OCI-LY7 (cell line): ENCODE results near the gene LHPP.

Source experiments
- EZH2phosphoT487 ChIP-seq: fragments of 200-600 bp; sonication (generic); IDR thresholded peaks from 2 replicates; pipeline ENCODE4 v1.6.1; 2018; ENCODE audit warnings: low read depth, borderline replicate concordance, mild to moderate bottlenecking, mixed run types, antibody characterized with exemption, low read length, moderate library complexity, mixed read lengths
- TF ChIP-seq, protein P1 (sequence below): fragments of 200-600 bp; sonication (generic); conservative IDR thresholded peaks from 2 replicates; pipeline ENCODE4 v1.5.1; 2014; ENCODE audit warnings: mild to moderate bottlenecking, antibody characterized with exemption, low read length, moderate library complexity, mixed read lengths

DNA sequence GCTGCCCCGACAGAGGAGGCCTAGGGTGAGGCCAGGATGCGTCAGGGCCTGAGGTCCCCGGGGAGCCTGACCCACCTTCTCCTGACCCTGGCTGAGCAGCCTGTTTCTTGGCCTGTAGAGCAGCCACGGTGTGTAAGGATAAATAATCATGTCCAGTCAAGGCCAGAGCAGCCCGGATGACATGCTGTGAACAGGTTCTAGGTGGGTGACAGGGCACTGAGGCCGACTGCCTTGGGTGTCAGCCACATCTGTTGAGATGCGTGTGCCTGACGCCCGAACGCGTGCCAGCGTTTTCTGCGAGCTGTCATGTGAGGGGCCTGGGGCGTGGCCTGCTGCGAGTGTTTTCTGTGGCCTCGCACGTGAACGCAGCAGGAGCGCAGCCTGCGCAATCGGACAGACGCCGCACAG lies 164.2 kb downstream of the LHPP start:
- no peak for TF ChIP-seq EZH2phosphoT487
- TF ChIP-seq, protein P1, sequence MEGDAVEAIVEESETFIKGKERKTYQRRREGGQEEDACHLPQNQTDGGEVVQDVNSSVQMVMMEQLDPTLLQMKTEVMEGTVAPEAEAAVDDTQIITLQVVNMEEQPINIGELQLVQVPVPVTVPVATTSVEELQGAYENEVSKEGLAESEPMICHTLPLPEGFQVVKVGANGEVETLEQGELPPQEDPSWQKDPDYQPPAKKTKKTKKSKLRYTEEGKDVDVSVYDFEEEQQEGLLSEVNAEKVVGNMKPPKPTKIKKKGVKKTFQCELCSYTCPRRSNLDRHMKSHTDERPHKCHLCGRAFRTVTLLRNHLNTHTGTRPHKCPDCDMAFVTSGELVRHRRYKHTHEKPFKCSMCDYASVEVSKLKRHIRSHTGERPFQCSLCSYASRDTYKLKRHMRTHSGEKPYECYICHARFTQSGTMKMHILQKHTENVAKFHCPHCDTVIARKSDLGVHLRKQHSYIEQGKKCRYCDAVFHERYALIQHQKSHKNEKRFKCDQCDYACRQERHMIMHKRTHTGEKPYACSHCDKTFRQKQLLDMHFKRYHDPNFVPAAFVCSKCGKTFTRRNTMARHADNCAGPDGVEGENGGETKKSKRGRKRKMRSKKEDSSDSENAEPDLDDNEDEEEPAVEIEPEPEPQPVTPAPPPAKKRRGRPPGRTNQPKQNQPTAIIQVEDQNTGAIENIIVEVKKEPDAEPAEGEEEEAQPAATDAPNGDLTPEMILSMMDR = no peak
